Smooth muscle cell (in vitro differentiated cells): Measurements from ENCODE around the gene KRT15. TPM values are rescaled to one million over a fixed set of nuclear protein-coding genes. Genes with fewer than 3 reads are reported as not detected.

Experiments used
- DNase-seq: peaks from one replicate; lab custom pipeline; 2025; ENCODE audit not compliant: unreplicated experiment; lab: John Stamatoyannopoulos, UW
- H2AFZ ChIP-seq: fragments of 200-600 bp; sonication (generic); 2 replicates; pipeline ENCODE4 v1.6.0; 2016; ENCODE audit warnings: antibody characterized with exemption, low read depth, mild to moderate bottlenecking
- H3F3A ChIP-seq: fragments of 200-600 bp; sonication (generic); 2 replicates; pipeline ENCODE4 v1.6.0; 2017; ENCODE audit warnings: antibody characterized with exemption, low read depth
- H3K27ac ChIP-seq: fragments of 200-600 bp; sonication (generic); 2 replicates; pipeline ENCODE4 v1.5.1; 2016; ENCODE audit warnings: low read depth, mild to moderate bottlenecking
- H3K27me3 ChIP-seq: fragments of 200-600 bp; sonication (generic); 2 replicates; pipeline ENCODE4 v1.6.1; 2016; ENCODE audit warnings: low read depth, mild to moderate bottlenecking
- H3K36me3 ChIP-seq: fragments of 200-600 bp; sonication (generic); 2 replicates; pipeline ENCODE4 v1.5.1; 2016; ENCODE audit warnings: low read depth
- H3K4me1 ChIP-seq: fragments of 200-600 bp; sonication (generic); 2 replicates; pipeline ENCODE4 v1.5.1; 2016; ENCODE audit warnings: low read depth
- H3K4me2 ChIP-seq: fragments of 200-600 bp; sonication (generic); 2 replicates; pipeline ENCODE4 v1.6.0; 2016; ENCODE audit warnings: mild to moderate bottlenecking
- H3K4me3 ChIP-seq: fragments of 200-600 bp; sonication (generic); 2 replicates; pipeline ENCODE4 v1.5.1; 2016; ENCODE audit warnings: mild to moderate bottlenecking
- H3K79me2 ChIP-seq: fragments of 200-600 bp; sonication (generic); 2 replicates; pipeline ENCODE4 v1.6.0; 2016; ENCODE audit warnings: low read depth, mild to moderate bottlenecking
- H3K9ac ChIP-seq: fragments of 200-600 bp; sonication (generic); 2 replicates; pipeline ENCODE4 v1.6.0; 2016; ENCODE audit warnings: low read depth
- H3K9me3 ChIP-seq: fragments of 200-600 bp; sonication (generic); replicated peaks from 2 replicates; pipeline ENCODE4 v1.5.1; 2016; ENCODE audit warnings: low read depth
- H4K20me1 ChIP-seq: fragments of 200-600 bp; sonication (generic); 2 replicates; pipeline ENCODE4 v1.6.0; 2016; ENCODE audit warnings: low read depth
- CTCF ChIP-seq: fragments of 200-600 bp; sonication (generic); IDR thresholded peaks from 2 replicates; pipeline ENCODE4 v1.5.1; 2017; ENCODE audit warnings: borderline replicate concordance, mild to moderate bottlenecking, antibody characterized with exemption; ENCODE audit not compliant: insufficient read depth, poor library complexity, severe bottlenecking
- WGBS: methylation state at CpG from one replicate; pipeline ENCODE4 v1.1.7; 2016; ENCODE audit warnings: low lambda C conversion rate; 5-methylcytosine and 5-hydroxymethylcytosine counted together
- polyA plus RNA-seq: library from polyadenylated mRNA; unstranded; fragments of >200 nt; fragmentation: Nextera tagmentation; extraction: Ambion mirVana; gene quantifications from 2 replicates; pipeline ENCODE4 v1.2.1, GENCODE V29; 2016
- total RNA-seq: library from RNA; depleted of rRNA; stranded (reverse); fragments of >200 nt; gene quantifications from 2 replicates; pipeline ENCODE4 v1.2.3, GENCODE V29; 2014

The KRT15 gene
- total and polyA plus RNA-seq, 2 experiments from 2014 or later, result 0.93 to 1.7 TPM

- Histone ChIP-seq H4K20me1 (peaks cover 22% of the 10 kb centered on the region), H3K27ac (peak overlapping the region; percentile 92), H3K4me1 (peaks cover 34% of the 10 kb centered on the region), H3K9ac (peak overlapping the region; percentile 79), H3K36me3 (no peaks in the 10 kb centered on the region), H3K4me3 (no peak overlapping the region), H3K27me3 (no peaks in the 10 kb centered on the region), H3F3A (peaks cover 7% of the 10 kb centered on the region), H3K79me2 (peaks cover 9% of the 10 kb centered on the region), H2AFZ (no peak overlapping the region), H3K4me2 (peak overlapping the region; percentile 68), H3K9me3 (no peaks in the 10 kb centered on the region)
- WGBS, result 20% methylated on average over 8 of the region's 8 CpGs
- no peak for DNase-seq
- TF ChIP-seq CTCF, result no peak
Observed at GRCh38 chr17:41530062-41531048, 11.7 kb upstream of the KRT15 start.

GRCh38 chr17:41529491-41529915 lies 10.8 kb upstream of the KRT15 start:
- peaks cover 7% of the 10 kb centered on the region for H3F3A ChIP-seq
- H3K36me3 ChIP-seq, result no peaks in the 10 kb centered on the region
- DNase-seq, result no peak
- 51% methylated on average over 5 of the region's 5 CpGs for WGBS
- peak overlapping the region; percentile 13 for H3K9ac ChIP-seq
- TF ChIP-seq CTCF, result no peak
- peak overlapping the region; percentile 68 for H3K4me2 ChIP-seq
- no peak overlapping the region for H3K4me3 ChIP-seq
- peaks cover 9% of the 10 kb centered on the region for H3K79me2 ChIP-seq
- peaks cover 31% of the 10 kb centered on the region for H4K20me1 ChIP-seq
- H3K27ac ChIP-seq, result peak overlapping the region; percentile 92
- H3K27me3 ChIP-seq, result no peaks in the 10 kb centered on the region
- peaks cover 34% of the 10 kb centered on the region for H3K4me1 ChIP-seq
- H2AFZ ChIP-seq, result no peak overlapping the region
- H3K9me3 ChIP-seq, result no peaks in the 10 kb centered on the region

GRCh38 chr17:41528959-41529353 lies 10.3 kb upstream of the KRT15 start:
- no peak for TF ChIP-seq CTCF
- Histone ChIP-seq H2AFZ (peak overlapping the region; percentile 3), H3K4me2 (peak overlapping the region; percentile 62), H3K9ac (no peak overlapping the region), H3K27me3 (no peaks in the 10 kb centered on the region), H3K4me1 (peaks cover 34% of the 10 kb centered on the region), H3F3A (peaks cover 7% of the 10 kb centered on the region), H3K79me2 (peaks cover 9% of the 10 kb centered on the region), H3K27ac (peak overlapping the region; percentile 92), H3K4me3 (peak overlapping the region; percentile 69), H3K36me3 (no peaks in the 10 kb centered on the region), H3K9me3 (no peaks in the 10 kb centered on the region), H4K20me1 (peaks cover 36% of the 10 kb centered on the region)
- 55% methylated on average over 10 of the region's 10 CpGs for WGBS
- DNase-seq, result no peak
